Liver (tissue), 9 donors: ENCODE data around the gene MAMSTR. TPM values are rescaled to one million over a fixed set of nuclear protein-coding genes. Genes with fewer than 3 reads are reported as not detected.

ENCODE experiments used
- DNase-seq: peaks from one replicate; pipeline ENCODE4 v3.0.0-alpha.2; 2017; ENCODE audit warnings: low spot score
- H3K27ac ChIP-seq, 2 donors: one replicate each; pipeline ENCODE4 v1.7.0; 2013; ENCODE audit warnings: inconsistent platforms in 2 of 2, low read length in 2 of 2, control low read depth in 1 of 2, low read depth in 1 of 2, mild to moderate bottlenecking in 1 of 2
- H3K27me3 ChIP-seq, 4 donors: one replicate each; pipeline versions ENCODE4 v1.6.1 to v1.7.0; 2013; ENCODE audit warnings: low read length in 3 of 4, inconsistent platforms in 1 of 4, mild to moderate bottlenecking in 1 of 4, moderate library complexity in 1 of 4; ENCODE audit not compliant: control insufficient read depth in 4 of 4, insufficient read depth in 4 of 4
- H3K36me3 ChIP-seq, 4 donors: one replicate each; pipeline versions ENCODE4 v1.6.1 to v1.7.0; 2013; ENCODE audit warnings: low read length in 3 of 4, mild to moderate bottlenecking in 3 of 4, low read depth in 1 of 4, moderate library complexity in 1 of 4; ENCODE audit not compliant: control insufficient read depth in 4 of 4, insufficient read depth in 3 of 4
- H3K4me1 ChIP-seq, 4 donors: one replicate each; pipeline versions ENCODE4 v1.6.1 to v1.7.0; 2013; ENCODE audit warnings: low read length in 3 of 4, mild to moderate bottlenecking in 3 of 4, moderate library complexity in 1 of 4; ENCODE audit not compliant: control insufficient read depth in 4 of 4, insufficient read depth in 4 of 4
- H3K4me3 ChIP-seq, 3 donors: one replicate each; pipeline versions ENCODE4 v1.6.1 to v1.7.0; 2013; ENCODE audit warnings: low read length in 3 of 3, control low read depth in 1 of 3, low read depth in 1 of 3, mild to moderate bottlenecking in 1 of 3
- H3K9ac ChIP-seq, 2 donors: one replicate each; pipeline ENCODE4 v1.7.0; 2013; ENCODE audit warnings: low read length in 2 of 2, mild to moderate bottlenecking in 2 of 2, moderate library complexity in 2 of 2, control low read depth in 1 of 2, low read depth in 1 of 2
- H3K9me3 ChIP-seq, 4 donors: one replicate each; pipeline versions ENCODE4 v1.6.1 to v1.7.0; 2013; ENCODE audit warnings: low read length in 3 of 4; ENCODE audit not compliant: control insufficient read depth in 4 of 4
- EGR1 ChIP-seq, 2 donors: IDR thresholded peaks; 2 replicates each; pipeline ENCODE4 v1.6.1; 2016 to 2018; ENCODE audit warnings: antibody characterized with exemption in 2 of 2, low read depth in 2 of 2
- NR2F2 ChIP-seq: IDR thresholded peaks from 2 replicates; pipeline ENCODE4 v1.6.1; 2016; ENCODE audit warnings: antibody characterized with exemption
- RXRA ChIP-seq, 2 donors: IDR thresholded peaks; 2 replicates each; pipeline ENCODE4 v1.6.1; 2017 to 2018; ENCODE audit warnings: antibody characterized with exemption in 2 of 2, mild to moderate bottlenecking in 1 of 2
- YY1 ChIP-seq: IDR thresholded peaks from 2 replicates; pipeline ENCODE4 v1.6.1; 2016; ENCODE audit warnings: antibody characterized with exemption, mild to moderate bottlenecking
- WGBS: extraction: QIAGEN DNeasy Blood & Tissue Kit; methylation state at CpG from one replicate; pipeline ENCODE4 v1.1.7; 2013; 5-methylcytosine and 5-hydroxymethylcytosine counted together
- polyA plus RNA-seq, 2 donors: library from polyadenylated mRNA; stranded (reverse) in 1 of 2; unstranded in 1 of 2; fragments of 200-250 nt in 1 of 2; fragments of >200 nt in 1 of 2; fragmentation: Nextera tagmentation in 1 of 2; extraction: Ambion mirVana in 1 of 2; gene quantifications; one replicate each; pipeline versions ENCODE4 v1.2.1 to v1.2.3, GENCODE V29; 2013 to 2015
- total RNA-seq, 2 donors: library from RNA; depleted of rRNA; stranded (reverse); fragments of >200 nt; gene quantifications; one replicate each; pipeline ENCODE4 v1.2.3, GENCODE V29; 2014
- TF ChIP-seq, protein P1 (sequence below): fragments of 150-350 bp; IDR thresholded peaks from 2 replicates; pipeline ENCODE4 v1.5.1; 2017; ENCODE audit warnings: improper control_type of control experiment, low read depth, low read length; ENCODE audit not compliant: missing input control
- TF ChIP-seq, protein P2 (sequence below): IDR thresholded peaks from 2 replicates; pipeline ENCODE4 v1.6.1; 2016; ENCODE audit warnings: antibody characterized with exemption
- TF ChIP-seq, protein P3 (sequence below): IDR thresholded peaks from 2 replicates; pipeline ENCODE4 v1.6.1; 2016; ENCODE audit warnings: antibody characterized with exemption
- donor health status: healthy.
- donor health status: healthy.
- donor health status: healthy.
- donor health status: healthy.
- donor health status: healthy.

MAMSTR gene
- total and polyA plus RNA-seq, 4 donors, result 0.07 to 0.31 (median 0.09) TPM

DNA sequence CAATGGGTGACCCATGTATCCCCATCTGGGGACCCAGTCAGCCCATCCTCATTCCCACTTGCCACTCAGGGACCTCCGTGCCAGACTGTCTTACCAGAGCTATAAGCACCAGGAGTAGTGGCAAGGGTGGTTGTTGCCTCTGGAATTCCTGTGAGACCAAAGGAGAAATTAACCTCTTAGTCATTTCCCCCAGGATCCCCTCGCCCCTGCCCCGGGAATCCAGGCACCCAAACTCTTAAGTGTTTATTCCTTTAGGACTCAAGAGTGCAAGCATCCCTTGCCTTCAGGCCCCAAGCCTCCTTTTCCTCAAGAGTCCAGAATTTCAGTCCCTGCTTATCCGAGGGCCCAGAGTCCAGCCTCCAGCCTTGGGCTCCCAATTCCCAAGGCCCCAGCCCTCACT is 55.9 kb downstream of the MAMSTR start:
- Histone ChIP-seq H3K9ac (no peak overlapping the region), H3K36me3 (no peaks in the 10 kb centered on the region), H3K4me3 (no peak overlapping the region), H3K27ac (no peak overlapping the region), H3K4me1 (peaks cover 0 to 2% (median 0%) of the 10 kb centered on the region in 4 donors), H3K9me3 (no peaks in the 10 kb centered on the region), H3K27me3 (no peaks in the 10 kb centered on the region)
- WGBS, result 95% methylated on average over 4 of the region's 4 CpGs
- DNase-seq, result no peak
- no peak for TF ChIP-seq EGR1 (IDR thresholded peaks at IDR 0.05; ENCODE audit: low read depth in 2 of 2)
- TF ChIP-seq, protein P1, sequence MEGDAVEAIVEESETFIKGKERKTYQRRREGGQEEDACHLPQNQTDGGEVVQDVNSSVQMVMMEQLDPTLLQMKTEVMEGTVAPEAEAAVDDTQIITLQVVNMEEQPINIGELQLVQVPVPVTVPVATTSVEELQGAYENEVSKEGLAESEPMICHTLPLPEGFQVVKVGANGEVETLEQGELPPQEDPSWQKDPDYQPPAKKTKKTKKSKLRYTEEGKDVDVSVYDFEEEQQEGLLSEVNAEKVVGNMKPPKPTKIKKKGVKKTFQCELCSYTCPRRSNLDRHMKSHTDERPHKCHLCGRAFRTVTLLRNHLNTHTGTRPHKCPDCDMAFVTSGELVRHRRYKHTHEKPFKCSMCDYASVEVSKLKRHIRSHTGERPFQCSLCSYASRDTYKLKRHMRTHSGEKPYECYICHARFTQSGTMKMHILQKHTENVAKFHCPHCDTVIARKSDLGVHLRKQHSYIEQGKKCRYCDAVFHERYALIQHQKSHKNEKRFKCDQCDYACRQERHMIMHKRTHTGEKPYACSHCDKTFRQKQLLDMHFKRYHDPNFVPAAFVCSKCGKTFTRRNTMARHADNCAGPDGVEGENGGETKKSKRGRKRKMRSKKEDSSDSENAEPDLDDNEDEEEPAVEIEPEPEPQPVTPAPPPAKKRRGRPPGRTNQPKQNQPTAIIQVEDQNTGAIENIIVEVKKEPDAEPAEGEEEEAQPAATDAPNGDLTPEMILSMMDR, result no peak
- TF ChIP-seq NR2F2, result no peak
- no peak for TF ChIP-seq RXRA (IDR thresholded peaks at IDR 0.05)
- TF ChIP-seq, protein P2, sequence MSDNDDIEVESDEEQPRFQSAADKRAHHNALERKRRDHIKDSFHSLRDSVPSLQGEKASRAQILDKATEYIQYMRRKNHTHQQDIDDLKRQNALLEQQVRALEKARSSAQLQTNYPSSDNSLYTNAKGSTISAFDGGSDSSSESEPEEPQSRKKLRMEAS, result no peak
- TF ChIP-seq, protein P3, sequence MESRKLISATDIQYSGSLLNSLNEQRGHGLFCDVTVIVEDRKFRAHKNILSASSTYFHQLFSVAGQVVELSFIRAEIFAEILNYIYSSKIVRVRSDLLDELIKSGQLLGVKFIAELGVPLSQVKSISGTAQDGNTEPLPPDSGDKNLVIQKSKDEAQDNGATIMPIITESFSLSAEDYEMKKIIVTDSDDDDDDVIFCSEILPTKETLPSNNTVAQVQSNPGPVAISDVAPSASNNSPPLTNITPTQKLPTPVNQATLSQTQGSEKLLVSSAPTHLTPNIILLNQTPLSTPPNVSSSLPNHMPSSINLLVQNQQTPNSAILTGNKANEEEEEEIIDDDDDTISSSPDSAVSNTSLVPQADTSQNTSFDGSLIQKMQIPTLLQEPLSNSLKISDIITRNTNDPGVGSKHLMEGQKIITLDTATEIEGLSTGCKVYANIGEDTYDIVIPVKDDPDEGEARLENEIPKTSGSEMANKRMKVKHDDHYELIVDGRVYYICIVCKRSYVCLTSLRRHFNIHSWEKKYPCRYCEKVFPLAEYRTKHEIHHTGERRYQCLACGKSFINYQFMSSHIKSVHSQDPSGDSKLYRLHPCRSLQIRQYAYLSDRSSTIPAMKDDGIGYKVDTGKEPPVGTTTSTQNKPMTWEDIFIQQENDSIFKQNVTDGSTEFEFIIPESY, result no peak
- TF ChIP-seq YY1, result no peak

Other genes starting within 250 kb of the MAMSTR start
- under 1 TPM in 1 of 2 donors, not detected in 1; 0.08 TPM for gene LMTK3, start 207.9 kb downstream of the MAMSTR start, total RNA-seq
- under 1 TPM in 1 of 2 donors, not detected in 1; 0.08 TPM for gene LMTK3, start 207.9 kb downstream of the MAMSTR start, polyA plus RNA-seq
- gene SULT2B1, start 167.6 kb downstream of the MAMSTR start, total RNA-seq, result not detected
- gene SULT2B1, start 167.6 kb downstream of the MAMSTR start, polyA plus RNA-seq, result under 1 TPM; 0.14 to 0.24 TPM
- not detected for gene SPACA4, start 113.0 kb downstream of the MAMSTR start, total RNA-seq
- gene SPACA4, start 113.0 kb downstream of the MAMSTR start, polyA plus RNA-seq, result not detected
- under 1 TPM; 0.33 to 0.42 TPM for gene FAM83E, start 104.6 kb downstream of the MAMSTR start, total RNA-seq
- gene FAM83E, start 104.6 kb downstream of the MAMSTR start, polyA plus RNA-seq, result under 1 TPM in 1 of 2 donors, not detected in 1; 0.20 TPM
- gene RPL18, start 100.5 kb downstream of the MAMSTR start, total RNA-seq, result 100 to 1,000 TPM; 502 to 830 TPM
- gene RPL18, start 100.5 kb downstream of the MAMSTR start, polyA plus RNA-seq, result 100 to 1,000 TPM; 276 to 670 TPM
- gene SPHK2, start 100.2 kb downstream of the MAMSTR start, total RNA-seq, result 10 to 100 TPM; 10.2 to 17.3 TPM
- gene SPHK2, start 100.2 kb downstream of the MAMSTR start, polyA plus RNA-seq, result 10 to 100 TPM in 1 of 2 donors, 1 to 10 TPM in 1; 9.6 to 14.4 TPM
- 1 to 10 TPM; 2.3 to 4.5 TPM for gene DBP, start 82.3 kb downstream of the MAMSTR start, total RNA-seq
- gene DBP, start 82.3 kb downstream of the MAMSTR start, polyA plus RNA-seq, result 1 to 10 TPM; 1.2 to 1.3 TPM
- under 1 TPM; 0.09 to 0.33 TPM for gene CA11, start 73.5 kb downstream of the MAMSTR start, total RNA-seq
- 1 to 10 TPM in 1 of 2 donors, under 1 TPM in 1; 0.35 to 1.1 TPM for gene CA11, start 73.5 kb downstream of the MAMSTR start, polyA plus RNA-seq
- gene NTN5, start 46.7 kb downstream of the MAMSTR start, total RNA-seq, result under 1 TPM in 1 of 2 donors, not detected in 1; 0.08 TPM
- gene NTN5, start 46.7 kb downstream of the MAMSTR start, polyA plus RNA-seq, result under 1 TPM in 1 of 2 donors, not detected in 1; 0.09 TPM
- gene FUT2, start 23.8 kb downstream of the MAMSTR start, total RNA-seq, result under 1 TPM in 1 of 2 donors, not detected in 1; 0.05 TPM
- under 1 TPM; 0.02 to 0.38 TPM for gene FUT2, start 23.8 kb downstream of the MAMSTR start, polyA plus RNA-seq
- gene RASIP1, start 20.9 kb upstream of the MAMSTR start, total RNA-seq, result 1 to 10 TPM; 4.8 to 5.4 TPM
- 1 to 10 TPM; 1.8 to 4.3 TPM for gene RASIP1, start 20.9 kb upstream of the MAMSTR start, polyA plus RNA-seq
- gene IZUMO1, start 27.2 kb upstream of the MAMSTR start, total RNA-seq, result under 1 TPM; 0.33 to 0.47 TPM
- gene IZUMO1, start 27.2 kb upstream of the MAMSTR start, polyA plus RNA-seq, result not detected
- gene FUT1, start 32.9 kb upstream of the MAMSTR start, total RNA-seq, result 1 to 10 TPM; 1.3 to 6.8 TPM
- under 1 TPM; 0.48 to 0.72 TPM for gene FUT1, start 32.9 kb upstream of the MAMSTR start, polyA plus RNA-seq
- gene FGF21, start 35.8 kb upstream of the MAMSTR start, total RNA-seq, result 1 to 10 TPM in 1 of 2 donors, not detected in 1; 5.5 TPM
- gene FGF21, start 35.8 kb upstream of the MAMSTR start, polyA plus RNA-seq, result 10 to 100 TPM in 1 of 2 donors, 1 to 10 TPM in 1; 6.5 to 18.5 TPM
- 1 to 10 TPM; 8.9 to 9.2 TPM for gene BCAT2, start 91.3 kb upstream of the MAMSTR start, total RNA-seq
- 10 to 100 TPM in 1 of 2 donors, 1 to 10 TPM in 1; 7.8 to 35.8 TPM for gene BCAT2, start 91.3 kb upstream of the MAMSTR start, polyA plus RNA-seq
- 10 to 100 TPM in 1 of 2 donors, 1 to 10 TPM in 1; 3.7 to 11.2 TPM for gene HSD17B14, start 116.8 kb upstream of the MAMSTR start, total RNA-seq
- gene HSD17B14, start 116.8 kb upstream of the MAMSTR start, polyA plus RNA-seq, result 10 to 100 TPM in 1 of 2 donors, 1 to 10 TPM in 1; 4.9 to 12.6 TPM
- gene PLEKHA4, start 148.9 kb upstream of the MAMSTR start, total RNA-seq, result 1 to 10 TPM; 4.4 to 7.3 TPM
- gene PLEKHA4, start 148.9 kb upstream of the MAMSTR start, polyA plus RNA-seq, result 10 to 100 TPM in 1 of 2 donors, 1 to 10 TPM in 1; 5.3 to 17.2 TPM
- gene PPP1R15A, start 152.7 kb upstream of the MAMSTR start, total RNA-seq, result 10 to 100 TPM; 13.2 to 52.5 TPM
- gene PPP1R15A, start 152.7 kb upstream of the MAMSTR start, polyA plus RNA-seq, result 1 to 10 TPM; 5.6 to 9.3 TPM
- under 1 TPM in 1 of 2 donors, not detected in 1; 0.05 TPM for gene TULP2, start 179.0 kb upstream of the MAMSTR start, total RNA-seq
- gene TULP2, start 179.0 kb upstream of the MAMSTR start, polyA plus RNA-seq, result under 1 TPM; 0.03 to 0.19 TPM
- gene NUCB1, start 180.6 kb upstream of the MAMSTR start, total RNA-seq, result 100 to 1,000 TPM; 196 to 280 TPM
- 100 to 1,000 TPM; 186 to 775 TPM for gene NUCB1, start 180.6 kb upstream of the MAMSTR start, polyA plus RNA-seq
- gene DHDH, start 214.0 kb upstream of the MAMSTR start, total RNA-seq, result 1 to 10 TPM in 1 of 2 donors, not detected in 1; 1.3 TPM
- under 1 TPM in 1 of 2 donors, not detected in 1; 0.16 TPM for gene DHDH, start 214.0 kb upstream of the MAMSTR start, polyA plus RNA-seq
- 10 to 100 TPM; 10.8 to 18.7 TPM for gene BAX, start 235.2 kb upstream of the MAMSTR start, total RNA-seq
- 10 to 100 TPM; 10.5 to 27.0 TPM for gene BAX, start 235.2 kb upstream of the MAMSTR start, polyA plus RNA-seq
- gene FTL, start 245.6 kb upstream of the MAMSTR start, total RNA-seq, result 1,000 to 10,000 TPM; 2,528 to 9,360 TPM
- over 10,000 TPM; 15,042 to 16,395 TPM for gene FTL, start 245.6 kb upstream of the MAMSTR start, polyA plus RNA-seq